ENCODE measurements around the gene PRKAG2. TPM values are rescaled to one million over a fixed set of nuclear protein-coding genes. Genes with fewer than 3 reads are reported as not detected.

PRKAG2 gene
- total and polyA plus RNA-seq, 2 of the 13 experiments (the other 11 are each of a cell fraction or from before 2014, with no cell fraction given), result 0.90 to 1.3 TPM

GRCh38 chr7:151672716-151673115 is 204.2 kb downstream of the PRKAG2 start:
- CTCF ChIA-PET (ENCODE audit: low intra/inter-chr PET ratio, low total read pairs), result no interaction called here
- Histone ChIP-seq H3K9ac (ENCODE audit: insufficient read depth, low read depth, low read length) (no peak overlapping the region), H3K27me3 (ENCODE audit: control insufficient read depth in 1 of 2, insufficient read depth in 2 of 2, low read length in 2 of 2) (peaks cover 0 to 4% of the 10 kb centered on the region in 2 experiments; a peak in 1 of 5 replicates), H3K27ac (ENCODE audit: extremely low read length, insufficient read depth, low read length) (no peak overlapping the region), H3K4me2 (ENCODE audit: low read depth, low read length) (no peak overlapping the region), H3K36me3 (replicated peaks in 1 of 2; ENCODE audit: control insufficient read depth in 1 of 2, insufficient read depth in 2 of 2, low read length in 2 of 2) (no peaks in the 10 kb centered on the region), H3K4me1 (ENCODE audit: insufficient read depth, low read length) (no peaks in the 10 kb centered on the region), H3K4me3 (replicated peaks in 1 of 3; ENCODE audit: insufficient read depth in 1 of 3, low read depth in 2 of 3, low read length in 3 of 3) (no peak overlapping the region), H3K9me3 (ENCODE audit: low read length) (no peaks in the 10 kb centered on the region), H4K20me1 (ENCODE audit: insufficient read depth, low read length) (no peaks in the 10 kb centered on the region), H2AFZ (ENCODE audit: low read length) (no peak overlapping the region), H3K79me2 (ENCODE audit: insufficient read depth, low read length) (no peaks in the 10 kb centered on the region)
- BruUV-seq (replicated peaks), result no TSS peak
- 48% methylated on average over 9 of the region's 9 CpGs for WGBS (ENCODE audit: low lambda C conversion rate)
- FAIRE-seq, result no peak
- intact Hi-C loops (cut with micrococcal nuclease; ENCODE audit: unreplicated experiment), result no loop called here
- POLR2A ChIA-PET, result no interaction called here
- no peak for DNase-seq (ENCODE audit: low spot score)
- in situ Hi-C loops (cut with HindIII; ENCODE audit: extremely low pct_ligation_motif_present, low pct_unique_long_range_greater_than_20kb), result no loop called here
- TF ChIP-seq GATAD2A (CRISPR knock-in tag; IDR thresholded peaks at IDR 0.05), result no peak
- ATAC-seq, result no peak

DNA sequence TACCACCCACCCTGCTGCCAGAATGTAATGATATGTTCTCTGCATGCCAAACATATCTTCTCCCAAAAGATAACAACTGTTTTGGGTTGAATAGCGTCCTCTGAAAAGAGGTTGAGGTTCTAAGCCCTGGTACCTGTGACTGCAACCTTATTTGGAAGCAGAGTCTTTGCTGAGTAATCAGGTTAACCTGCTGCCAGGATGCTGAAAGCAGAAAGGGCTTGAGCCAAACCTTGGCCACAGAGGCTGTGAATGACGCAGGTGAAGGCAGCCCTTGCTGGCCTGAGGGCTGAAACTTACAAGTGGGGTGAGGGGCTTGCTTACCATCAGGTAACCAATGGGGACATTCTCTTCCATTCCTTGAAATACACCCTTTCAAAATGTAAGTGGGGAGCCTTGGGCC is 205.4 kb downstream of the PRKAG2 start:
- Histone ChIP-seq H4K20me1 (ENCODE audit: insufficient read depth, low read length) (no peaks in the 10 kb centered on the region), H3K9me3 (ENCODE audit: low read length) (no peaks in the 10 kb centered on the region), H3K4me2 (ENCODE audit: low read depth, low read length) (no peak overlapping the region), H3K4me1 (ENCODE audit: insufficient read depth, low read length) (no peaks in the 10 kb centered on the region), H3K9ac (ENCODE audit: insufficient read depth, low read depth, low read length) (no peak overlapping the region), H3K79me2 (ENCODE audit: insufficient read depth, low read length) (no peaks in the 10 kb centered on the region), H3K27me3 (ENCODE audit: control insufficient read depth in 1 of 2, insufficient read depth in 2 of 2, low read length in 2 of 2) (peaks cover 0 to 1% of the 10 kb centered on the region in 2 experiments; a peak in 1 of 5 replicates), H2AFZ (ENCODE audit: low read length) (no peak overlapping the region), H3K36me3 (replicated peaks in 1 of 2; ENCODE audit: control insufficient read depth in 1 of 2, insufficient read depth in 2 of 2, low read length in 2 of 2) (no peaks in the 10 kb centered on the region), H3K27ac (ENCODE audit: extremely low read length, insufficient read depth, low read length) (no peak overlapping the region), H3K4me3 (replicated peaks in 1 of 3; ENCODE audit: insufficient read depth in 1 of 3, low read depth in 2 of 3, low read length in 3 of 3) (no peak overlapping the region)
- FAIRE-seq, result no peak
- WGBS (ENCODE audit: low lambda C conversion rate), result 31% methylated on average over 2 of the region's 2 CpGs
- ATAC-seq, result no peak
- ChIA-PET CTCF (ENCODE audit: low intra/inter-chr PET ratio, low total read pairs) (no interaction called here), POLR2A (no interaction called here)
- in situ Hi-C loops (cut with HindIII; ENCODE audit: extremely low pct_ligation_motif_present, low pct_unique_long_range_greater_than_20kb), result no loop called here
- intact Hi-C loops (cut with micrococcal nuclease; ENCODE audit: unreplicated experiment), result no loop called here
- DNase-seq (ENCODE audit: low spot score), result no peak
- TF ChIP-seq TBX2 (CRISPR knock-in tag; IDR thresholded peaks at IDR 0.05; ENCODE audit: borderline replicate concordance) (no peak), MAFK (conservative IDR thresholded peaks at IDR 0.05 in 1 of 2, IDR thresholded peaks at IDR 0.05 in 1 of 2; ENCODE audit: low read length in 2 of 2) (0 out of 4 replicates have a peak, but pooled peaks of 1 of the 2 experiments have one; percentile 1), ARNTL (CRISPR knock-in tag; IDR thresholded peaks at IDR 0.05) (no peak)
- no TSS peak for BruUV-seq (replicated peaks)
